HCT116 (cell line): ENCODE measurements around the gene EPN1. TPM values are rescaled to one million over a fixed set of nuclear protein-coding genes. Genes with fewer than 3 reads are reported as not detected.

Source experiments
- ATAC-seq: fragments of 200-7000 bp; cut with Tn5 transposase; 2 replicates; pipeline ENCODE4 v1.9.1; 2020; ENCODE audit warnings: mild to moderate bottlenecking, moderate library complexity
- BruUV-seq: library from RNA; stranded (reverse); fragments of 400-500 nt; replicated peaks from 2 replicates; lab custom pipeline; 2021; lab: Mats Ljungman, UMichigan
- CTCF ChIA-PET: fragments of 300-600 bp; sonication (Branson Sonifier 250); formaldehyde crosslinking; loops from one replicate; lab custom pipeline; 2021; ENCODE audit warnings: antibody characterized with exemption; lab: Charles Lee
- POLR2A ChIA-PET: fragments of 300-600, 350-600 bp; sonication (Branson Sonifier 250); formaldehyde crosslinking; loops from one replicate; lab custom pipeline; 2021; ENCODE audit warnings: antibody characterized with exemption; lab: Charles Lee
- RAD21 ChIA-PET, 2 experiments: fragments of 300-600 bp; sonication (Branson Sonifier 250); formaldehyde crosslinking; loops; one replicate each; lab custom pipeline; 2023; ENCODE audit warnings: low total read pairs in 2 of 2; ENCODE audit not compliant: uncharacterized antibody in 2 of 2, unreplicated experiment in 2 of 2, low non-redundant PET in 1 of 2; lab: Charles Lee
- DNase-seq: peaks from one replicate; pipeline ENCODE4 v3.0.0-alpha.2; 2010; ENCODE audit warnings: low read depth, low spot score
- H2AFZ ChIP-seq: fragments of 200-600 bp; shearing (Covaris generic), sonication (generic); 2 replicates; pipeline ENCODE4 v1.6.1; 2017; ENCODE audit warnings: low read depth, mixed run types, mixed read lengths, antibody characterized with exemption, low read length; ENCODE audit not compliant: poor library complexity, severe bottlenecking
- H3K27ac ChIP-seq: 2 replicates; pipeline ENCODE4 v1.5.1; 2012; ENCODE audit warnings: low read depth, low read length
- H3K27me3 ChIP-seq: fragments of 200-600 bp; sonication (generic); 2 replicates; pipeline ENCODE4 v1.6.1; 2016; ENCODE audit warnings: mixed run types, low read length, mixed read lengths; ENCODE audit not compliant: insufficient read depth
- H3K36me3 ChIP-seq, 2 experiments: fragments of 200-500 bp in 1 of 2; fragments of 200-600 bp in 1 of 2; sonication (Bioruptor generic) in 1 of 2; sonication (generic) in 1 of 2; 2 replicates each; pipeline versions ENCODE4 v1.5.1 to v1.6.1; 2014 to 2016; ENCODE audit warnings: low read length in 2 of 2, inconsistent platforms in 1 of 2, mixed read lengths in 1 of 2, mixed run types in 1 of 2; ENCODE audit not compliant: insufficient read depth in 2 of 2, control insufficient read depth in 1 of 2
- H3K4me1 ChIP-seq, 2 experiments: fragments of 200-600 bp in 1 of 2; sonication (generic) in 1 of 2; 2 replicates each; pipeline versions ENCODE4 v1.5.1 to v1.6.1; 2012 to 2017; ENCODE audit warnings: low read length in 2 of 2, inconsistent platforms in 1 of 2, mild to moderate bottlenecking in 1 of 2, mixed read lengths in 1 of 2, mixed run types in 1 of 2, moderate library complexity in 1 of 2; ENCODE audit not compliant: insufficient read depth in 2 of 2, control insufficient read depth in 1 of 2
- H3K4me2 ChIP-seq: fragments of 200-600 bp; sonication (generic); 2 replicates; pipeline ENCODE4 v1.6.1; 2017; ENCODE audit warnings: mixed run types, low read length, mixed read lengths
- H3K4me3 ChIP-seq, 2 experiments: fragments of 200-600 bp in 1 of 2; sonication (generic) in 1 of 2; replicated peaks in 1 of 2; 2 replicates each; pipeline ENCODE4 v1.5.1; 2011 to 2016; ENCODE audit warnings: low read length in 2 of 2, control low read depth in 1 of 2, low read depth in 1 of 2, mild to moderate bottlenecking in 1 of 2, mixed read lengths in 1 of 2, mixed run types in 1 of 2
- H3K79me2 ChIP-seq: fragments of 200-600 bp; sonication (generic); 2 replicates; pipeline ENCODE4 v1.6.1; 2017; ENCODE audit warnings: mild to moderate bottlenecking, mixed run types, low read length, moderate library complexity, mixed read lengths; ENCODE audit not compliant: insufficient read depth
- H3K9ac ChIP-seq: fragments of 200-600 bp; sonication (generic); 2 replicates; pipeline ENCODE4 v1.6.1; 2016; ENCODE audit warnings: low read length, mixed read lengths
- H3K9me2 ChIP-seq: fragments of 200-600 bp; sonication (generic), shearing (Covaris generic); 2 replicates; pipeline ENCODE4 v1.6.1; 2017; ENCODE audit warnings: mixed run types, mild to moderate bottlenecking, moderate library complexity; ENCODE audit not compliant: insufficient read depth
- H3K9me3 ChIP-seq, 2 experiments: fragments of 200-500 bp in 1 of 2; fragments of 200-600 bp in 1 of 2; sonication (Bioruptor generic) in 1 of 2; sonication (generic) in 1 of 2; 2 replicates each; pipeline ENCODE4 v1.6.1; 2014 to 2017; ENCODE audit warnings: low read length in 2 of 2, mixed read lengths in 2 of 2, inconsistent platforms in 1 of 2, low read depth in 1 of 2, mild to moderate bottlenecking in 1 of 2, mixed run types in 1 of 2, moderate library complexity in 1 of 2; ENCODE audit not compliant: control insufficient read depth in 1 of 2, insufficient read depth in 1 of 2
- H4K20me1 ChIP-seq: fragments of 200-600 bp; sonication (generic), shearing (Covaris generic); 2 replicates; pipeline ENCODE4 v1.6.1; 2017; ENCODE audit warnings: mixed run types, mild to moderate bottlenecking, moderate library complexity; ENCODE audit not compliant: insufficient read depth
- EZH2 ChIP-seq: fragments of 200-600 bp; sonication (generic); IDR thresholded peaks from 2 replicates; pipeline ENCODE4 v1.6.1; 2017; ENCODE audit warnings: antibody characterized with exemption, mixed run types
- JUND ChIP-seq: IDR thresholded peaks from 2 replicates; pipeline ENCODE4 v1.6.1; 2012
- MAX ChIP-seq: IDR thresholded peaks from 2 replicates; pipeline ENCODE4 v1.6.1; 2012
- POLR2A ChIP-seq: IDR thresholded peaks from 2 replicates; pipeline ENCODE4 v1.7.0; 2011; ENCODE audit warnings: borderline replicate concordance; ENCODE audit not compliant: insufficient read depth, insufficient read length; ENCODE audit errors: extremely low read depth
- POLR2AphosphoS5 ChIP-seq: IDR thresholded peaks from 2 replicates; pipeline ENCODE4 v1.6.1; 2011; ENCODE audit warnings: mild to moderate bottlenecking, low read depth, low read length, moderate library complexity
- REST ChIP-seq: IDR thresholded peaks from 2 replicates; pipeline ENCODE4 v1.6.1; 2012; ENCODE audit warnings: low read depth
- SIN3A ChIP-seq: IDR thresholded peaks from 2 replicates; pipeline ENCODE4 v1.6.1; 2012; ENCODE audit warnings: low read depth
- ZNF274 ChIP-seq: fragments of 200-500 bp; sonication (Bioruptor generic); IDR thresholded peaks from 2 replicates; pipeline ENCODE4 v1.6.1; 2014; ENCODE audit warnings: mild to moderate bottlenecking, low read depth, low read length, inconsistent platforms
- intact Hi-C: fragments of 100-400 bp; cut with micrococcal nuclease; formaldehyde crosslinking; loops from 2 replicates; pipeline ENCODE4 v1.10.0; 2022
- total RNA-seq: library from RNA; stranded (reverse); gene quantifications from one replicate; pipeline ENCODE4 v1.2.1, GENCODE V29; 2021; ENCODE audit not compliant: unreplicated experiment

The EPN1 gene
- total RNA-seq, 1 experiment from 2014 or later, result 122 TPM

GRCh38 chr19:55680339-55681130 is 5.5 kb downstream of the EPN1 start:
- Histone ChIP-seq H3K4me1 (peaks cover 9 to 24% of the 10 kb centered on the region in 2 experiments), H3K79me2 (peaks cover 93% of the 10 kb centered on the region), H3K4me2 (no peak overlapping the region), H3K27ac (no peak overlapping the region), H4K20me1 (no peaks in the 10 kb centered on the region), H3K36me3 (peaks cover 20 to 35% of the 10 kb centered on the region in 2 experiments; a peak in 3 of 4 replicates), H3K4me3 (no peak overlapping the region), H3K9me2 (no peaks in the 10 kb centered on the region), H3K9me3 (no peaks in the 10 kb centered on the region), H2AFZ (no peak overlapping the region), H3K27me3 (no peaks in the 10 kb centered on the region), H3K9ac (no peak overlapping the region)
- ATAC-seq (no peak), DNase-seq (no peak)
- POLR2A ChIA-PET, result no interaction called here
- CTCF ChIA-PET, result no interaction called here
- RAD21 ChIA-PET, result no interaction called here
- BruUV-seq, result no TSS peak
- intact Hi-C loops, result no loop called here
- no peak for TF ChIP-seq POLR2AphosphoS5
- TF ChIP-seq MAX, result no peak
- no peak for TF ChIP-seq POLR2A
- no peak for TF ChIP-seq REST
- TF ChIP-seq JUND, result no peak
- no peak for TF ChIP-seq EZH2
- TF ChIP-seq SIN3A, result no peak
- TF ChIP-seq ZNF274, result no peak
